GM13977 (cell line): ENCODE results near the gene GNA12.

Experiments used
- DNase-seq: peaks from one replicate; pipeline ENCODE4 v3.0.0; 2012; ENCODE audit warnings: low spot score
- CTCF ChIP-seq: IDR thresholded peaks from 2 replicates; pipeline ENCODE4 v1.5.1; 2012; ENCODE audit warnings: mild to moderate bottlenecking, control low read depth; ENCODE audit not compliant: insufficient read depth; ENCODE audit errors: extremely low read depth, missing control alignments
- in situ Hi-C: fragments of 300-500 bp; cut with MboI; formaldehyde crosslinking; loops from one replicate; pipeline ENCODE4 v1.12.0; 2022; ENCODE audit warnings: low sequenced_read_pairs, low pct_unique_long_range_greater_than_20kb, mixed read lengths, inconsistent platforms; ENCODE audit not compliant: unreplicated experiment

GNA12 gene

GRCh38 chr7:2878306-2878705 is 34.2 kb upstream of the GNA12 start:
- DNase-seq, result no peak
- in situ Hi-C loops, result no loop called here
- no peak for TF ChIP-seq CTCF

- no peak for TF ChIP-seq CTCF
- no peak for DNase-seq
- in situ Hi-C loops, result no loop called here
These were observed 32.1 kb upstream of the GNA12 start for GRCh38 chr7:2876031-2876731.

- in situ Hi-C loops, result loop anchor here (5.0 kb wide), 1 partner anchor 283 kb away; no protein-coding TSS in a partner anchor
- DNase-seq, result no peak
- no peak for TF ChIP-seq CTCF
These were observed 29.8 kb upstream of the GNA12 start for GRCh38 chr7:2873686-2874551.

GRCh38 chr7:2873146-2873545 is 29.0 kb upstream of the GNA12 start:
- TF ChIP-seq CTCF, result no peak
- DNase-seq, result no peak
- in situ Hi-C loops, result loop anchor here (5.0 kb wide), 1 partner anchor 284 kb away; no protein-coding TSS in a partner anchor

GRCh38 chr7:2872296-2872874 is 28.3 kb upstream of the GNA12 start:
- in situ Hi-C loops, result loop anchor here (5.0 kb wide), 1 partner anchor 285 kb away; no protein-coding TSS in a partner anchor
- TF ChIP-seq CTCF, result no peak
- DNase-seq, result no peak

- in situ Hi-C loops, result loop anchor here (5.0 kb wide), 1 partner anchor 287 kb away; no protein-coding TSS in a partner anchor
- no peak for TF ChIP-seq CTCF
- DNase-seq, result peak; percentile 53
These were observed 26.4 kb upstream of the GNA12 start for GRCh38 chr7:2870471-2870931.
